C4-2B (cell line): Measurements from ENCODE around the gene NUDCD3.

Experiments
- ZFX ChIP-seq: fragments of 450-650 bp; IDR thresholded peaks from 2 replicates; pipeline ENCODE4 v1.6.1; 2017
- TF ChIP-seq, protein P1 (sequence below): fragments of 450-650 bp; conservative IDR thresholded peaks from 2 replicates; pipeline ENCODE4 v1.5.1; 2017; ENCODE audit warnings: mild to moderate bottlenecking

DNA sequence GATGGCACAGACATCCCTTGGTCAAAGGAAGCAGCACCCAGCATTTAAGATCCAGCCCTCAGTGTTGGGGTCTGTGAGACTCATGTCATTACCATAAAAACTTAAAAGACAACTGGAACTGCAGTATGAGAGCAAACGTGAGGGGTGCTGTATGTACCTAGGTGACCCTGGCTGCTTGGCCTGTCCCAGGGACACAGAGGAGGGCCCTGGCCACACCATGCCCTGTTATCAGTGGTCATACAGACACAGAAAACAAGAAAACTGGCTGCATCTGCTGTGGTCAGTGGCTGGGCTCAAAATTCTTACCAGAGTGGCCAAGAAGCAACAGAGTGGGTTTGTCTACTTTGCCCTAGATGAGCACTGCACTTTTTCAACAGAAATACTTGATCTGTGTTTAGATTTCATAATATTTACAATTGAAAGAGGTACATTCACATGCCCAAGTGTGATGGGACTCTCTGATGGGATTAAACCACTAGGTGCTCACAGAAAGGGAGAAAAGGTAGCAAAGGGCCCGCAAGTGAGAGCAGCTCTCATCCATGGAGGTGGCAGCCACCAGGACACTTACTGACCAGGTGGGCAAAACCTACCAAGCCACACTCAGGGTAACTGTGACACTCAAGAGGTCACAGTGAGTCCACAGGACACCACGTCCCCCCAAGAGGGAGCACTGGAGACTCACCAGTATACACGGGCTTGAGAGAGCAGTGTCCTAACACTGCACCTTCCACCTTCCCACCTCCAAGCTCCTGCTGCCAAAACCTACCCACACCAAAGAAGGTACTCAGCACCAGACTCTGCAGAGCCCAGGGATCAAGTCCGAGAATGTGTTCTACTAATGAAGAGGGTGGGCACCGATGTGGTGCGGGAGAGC, 97.0 kb downstream of the NUDCD3 start:
- TF ChIP-seq, protein P1, sequence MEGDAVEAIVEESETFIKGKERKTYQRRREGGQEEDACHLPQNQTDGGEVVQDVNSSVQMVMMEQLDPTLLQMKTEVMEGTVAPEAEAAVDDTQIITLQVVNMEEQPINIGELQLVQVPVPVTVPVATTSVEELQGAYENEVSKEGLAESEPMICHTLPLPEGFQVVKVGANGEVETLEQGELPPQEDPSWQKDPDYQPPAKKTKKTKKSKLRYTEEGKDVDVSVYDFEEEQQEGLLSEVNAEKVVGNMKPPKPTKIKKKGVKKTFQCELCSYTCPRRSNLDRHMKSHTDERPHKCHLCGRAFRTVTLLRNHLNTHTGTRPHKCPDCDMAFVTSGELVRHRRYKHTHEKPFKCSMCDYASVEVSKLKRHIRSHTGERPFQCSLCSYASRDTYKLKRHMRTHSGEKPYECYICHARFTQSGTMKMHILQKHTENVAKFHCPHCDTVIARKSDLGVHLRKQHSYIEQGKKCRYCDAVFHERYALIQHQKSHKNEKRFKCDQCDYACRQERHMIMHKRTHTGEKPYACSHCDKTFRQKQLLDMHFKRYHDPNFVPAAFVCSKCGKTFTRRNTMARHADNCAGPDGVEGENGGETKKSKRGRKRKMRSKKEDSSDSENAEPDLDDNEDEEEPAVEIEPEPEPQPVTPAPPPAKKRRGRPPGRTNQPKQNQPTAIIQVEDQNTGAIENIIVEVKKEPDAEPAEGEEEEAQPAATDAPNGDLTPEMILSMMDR, result no peak
- TF ChIP-seq ZFX, result no peak
